Ovary (tissue), 3 donors: ENCODE results near the gene EDA2R.

Experiments
- POLR2A ChIP-seq: fragments of 450-650 bp; IDR thresholded peaks from one replicate; pipeline ENCODE4 v1.6.1; 2017; ENCODE audit warnings: antibody characterized with exemption, mild to moderate bottlenecking, moderate library complexity
- TF ChIP-seq, protein P1 (sequence below), 3 donors: fragments of 450-650 bp in 2 of 3; fragments of 200-600 bp in 1 of 3; IDR thresholded peaks; one replicate each; pipeline versions ENCODE4 v1.5.1 to v1.8.0; 2016 to 2022; ENCODE audit warnings: antibody characterized with exemption in 3 of 3, mild to moderate bottlenecking in 1 of 3
- donor health status: DM: no; HTN: no; CAD: no.

DNA sequence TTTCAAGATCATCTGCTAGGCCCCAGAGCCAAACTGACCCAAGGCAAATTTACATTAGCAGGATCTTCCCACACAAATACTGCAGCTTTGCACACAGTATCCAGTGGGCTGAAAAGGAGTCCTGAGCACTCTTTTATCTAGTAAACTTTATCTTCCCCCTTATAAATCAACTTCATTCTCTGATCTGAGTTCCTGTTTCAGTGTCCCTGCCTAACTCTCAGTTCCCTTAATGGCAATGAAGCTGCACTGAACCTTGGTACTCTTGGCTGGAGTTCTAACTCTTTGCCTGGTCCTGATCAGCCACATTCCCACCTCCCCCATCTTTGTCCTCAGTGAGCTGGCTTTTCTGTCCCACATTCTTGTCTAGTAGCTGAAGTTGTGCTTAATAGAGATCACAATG, 37.4 kb downstream of the EDA2R start:
- TF ChIP-seq, protein P1, sequence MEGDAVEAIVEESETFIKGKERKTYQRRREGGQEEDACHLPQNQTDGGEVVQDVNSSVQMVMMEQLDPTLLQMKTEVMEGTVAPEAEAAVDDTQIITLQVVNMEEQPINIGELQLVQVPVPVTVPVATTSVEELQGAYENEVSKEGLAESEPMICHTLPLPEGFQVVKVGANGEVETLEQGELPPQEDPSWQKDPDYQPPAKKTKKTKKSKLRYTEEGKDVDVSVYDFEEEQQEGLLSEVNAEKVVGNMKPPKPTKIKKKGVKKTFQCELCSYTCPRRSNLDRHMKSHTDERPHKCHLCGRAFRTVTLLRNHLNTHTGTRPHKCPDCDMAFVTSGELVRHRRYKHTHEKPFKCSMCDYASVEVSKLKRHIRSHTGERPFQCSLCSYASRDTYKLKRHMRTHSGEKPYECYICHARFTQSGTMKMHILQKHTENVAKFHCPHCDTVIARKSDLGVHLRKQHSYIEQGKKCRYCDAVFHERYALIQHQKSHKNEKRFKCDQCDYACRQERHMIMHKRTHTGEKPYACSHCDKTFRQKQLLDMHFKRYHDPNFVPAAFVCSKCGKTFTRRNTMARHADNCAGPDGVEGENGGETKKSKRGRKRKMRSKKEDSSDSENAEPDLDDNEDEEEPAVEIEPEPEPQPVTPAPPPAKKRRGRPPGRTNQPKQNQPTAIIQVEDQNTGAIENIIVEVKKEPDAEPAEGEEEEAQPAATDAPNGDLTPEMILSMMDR (IDR thresholded peaks at IDR 0.05): no peak
- no peak for TF ChIP-seq POLR2A
